NCI-H82 treated with DMSO at 0.1 percent for 48 hours (cell line): ENCODE results near the gene YPEL1.

ENCODE experiments used
- DNase-seq: peaks from one replicate; lab custom pipeline; 2025; ENCODE audit not compliant: unreplicated experiment; lab: John Stamatoyannopoulos, UW

Gene YPEL1

DNA sequence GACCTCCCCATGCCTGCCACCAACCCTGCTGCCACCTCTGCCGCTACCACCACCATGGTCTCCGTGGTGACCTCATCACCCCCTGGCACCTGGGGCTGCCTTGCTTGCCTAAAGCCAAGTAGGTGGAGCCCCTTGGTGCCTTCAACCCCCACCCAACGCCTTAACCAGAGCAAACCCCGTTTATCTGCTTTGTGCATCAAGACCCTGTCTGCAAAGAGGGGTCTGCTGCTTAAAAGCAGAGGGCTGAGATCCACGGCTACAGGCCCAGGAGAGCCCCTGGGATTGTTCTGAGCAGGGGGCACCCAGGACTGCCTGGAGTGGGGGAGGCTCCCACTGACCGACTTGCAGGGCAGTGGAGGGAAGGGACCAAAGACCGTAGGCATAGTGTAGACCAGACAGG, 74.7 kb downstream of the YPEL1 start:
- no peak for DNase-seq

DNA sequence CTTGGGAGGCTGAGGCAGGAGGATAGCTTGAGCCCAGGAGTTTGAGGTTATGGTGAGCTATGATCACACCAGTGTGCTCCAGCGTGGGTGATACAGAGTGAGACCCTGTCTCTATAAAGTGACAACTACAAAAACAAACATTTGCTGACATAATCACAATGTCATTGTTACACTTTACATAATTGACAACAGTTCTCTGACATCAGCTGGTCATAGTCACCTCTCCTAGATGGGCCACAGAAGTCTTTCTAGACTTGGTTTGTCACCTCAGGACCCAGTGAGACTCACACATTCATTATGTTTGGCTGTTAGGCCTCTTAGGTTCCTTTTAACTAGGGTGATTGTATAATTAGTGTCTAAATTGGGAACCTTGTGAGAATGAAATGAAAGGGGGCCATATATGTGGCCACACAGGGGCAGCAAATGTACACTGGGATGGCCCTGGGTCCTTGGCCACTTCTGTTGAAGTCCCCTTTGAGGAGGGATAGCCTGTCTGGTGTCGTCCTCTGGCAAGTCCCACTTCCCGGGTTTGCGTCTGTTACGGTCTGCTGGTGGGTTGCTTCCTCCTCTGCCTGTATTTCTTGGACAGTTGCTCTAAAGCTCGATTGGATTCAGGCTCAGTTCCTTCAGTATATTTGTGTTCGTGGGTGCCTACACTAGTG, 75.6 kb downstream of the YPEL1 start:
- DNase-seq, result no peak

DNA sequence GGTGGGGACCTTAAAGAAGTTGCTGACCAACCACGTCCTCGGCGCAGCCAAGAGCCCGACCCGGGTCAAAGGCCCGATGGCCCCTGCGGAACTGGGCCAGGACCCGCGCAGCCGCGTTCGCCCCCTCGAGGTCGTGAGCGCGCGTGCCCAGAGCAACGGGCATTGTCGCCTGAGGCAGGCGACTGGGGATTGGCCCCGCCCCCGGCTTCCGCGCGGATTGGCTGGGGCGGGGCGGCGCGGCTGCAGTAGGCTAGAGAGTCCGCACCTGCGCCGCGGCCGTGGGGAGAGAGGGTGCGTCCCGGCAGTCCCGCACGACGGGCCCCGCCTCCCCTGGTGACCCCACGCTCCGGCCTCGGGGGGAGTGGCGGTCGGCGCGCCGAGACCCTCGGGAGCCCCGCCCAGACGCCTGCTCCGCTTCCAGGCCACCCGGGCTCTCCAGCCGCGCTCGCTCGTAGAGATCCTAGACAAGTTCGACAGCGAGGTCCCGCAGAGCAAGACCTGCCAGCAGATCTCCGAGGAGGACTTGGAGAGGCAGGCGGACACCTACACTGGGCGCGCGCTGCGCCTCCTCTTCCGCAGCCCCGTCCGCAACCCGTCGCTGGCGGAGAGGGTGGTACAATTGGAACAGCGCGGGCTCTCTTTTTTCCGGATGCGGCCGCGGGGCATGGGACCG, 78.1 kb downstream of the YPEL1 start:
- peak; percentile 51 for DNase-seq

- no peak for DNase-seq
These were observed 78.6 kb downstream of the YPEL1 start for GRCh38 chr22:21657020-21657359.

DNA sequence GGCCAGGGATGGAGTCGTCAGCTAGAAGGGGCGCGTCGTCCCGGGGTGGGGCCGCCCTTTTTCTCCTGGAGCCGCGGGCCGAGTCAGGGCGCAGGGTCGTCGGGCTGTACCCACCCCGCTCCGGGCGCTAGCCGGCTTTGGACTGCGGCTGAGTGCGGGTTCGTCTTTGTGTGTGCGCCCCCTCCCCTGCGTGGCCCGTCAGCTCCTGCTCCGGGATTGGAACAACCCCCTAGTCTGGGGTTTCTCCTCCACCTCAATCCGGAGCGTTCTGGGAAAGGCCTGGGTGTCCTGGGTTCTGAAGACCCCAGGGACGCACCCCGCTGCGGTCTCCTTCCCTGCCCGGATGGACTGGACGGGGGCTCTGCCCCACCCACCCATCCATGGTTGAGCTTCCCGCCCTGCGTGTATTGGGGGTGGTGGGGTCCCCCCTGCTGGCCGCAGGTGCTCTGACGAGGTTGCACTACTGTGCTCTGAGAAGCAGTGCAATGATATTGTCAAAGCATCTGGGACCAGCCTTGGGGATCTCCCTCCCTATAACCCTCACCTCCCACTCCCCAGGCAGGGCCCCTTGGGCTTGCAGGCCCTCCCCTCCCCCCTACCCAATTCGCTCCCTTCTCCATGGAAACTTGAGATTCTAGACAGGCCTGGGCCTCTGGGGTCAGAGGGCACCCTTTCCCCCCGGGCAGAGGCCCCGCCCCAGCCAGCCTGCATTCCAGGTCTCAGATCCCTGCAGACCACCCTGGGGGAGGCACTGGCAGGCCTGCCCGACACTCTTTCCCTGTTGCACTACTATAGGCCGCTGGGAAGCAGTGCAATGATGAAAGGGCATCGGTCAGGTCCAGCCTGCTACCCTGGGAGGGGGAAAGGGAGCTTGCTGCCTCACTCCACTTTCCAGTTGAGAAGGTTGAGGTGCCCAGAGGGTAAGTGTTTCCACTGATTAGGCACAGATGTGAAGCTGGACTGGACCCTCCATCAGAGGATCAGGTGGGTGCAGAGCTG, 82.7 kb downstream of the YPEL1 start:
- no peak for DNase-seq

DNA sequence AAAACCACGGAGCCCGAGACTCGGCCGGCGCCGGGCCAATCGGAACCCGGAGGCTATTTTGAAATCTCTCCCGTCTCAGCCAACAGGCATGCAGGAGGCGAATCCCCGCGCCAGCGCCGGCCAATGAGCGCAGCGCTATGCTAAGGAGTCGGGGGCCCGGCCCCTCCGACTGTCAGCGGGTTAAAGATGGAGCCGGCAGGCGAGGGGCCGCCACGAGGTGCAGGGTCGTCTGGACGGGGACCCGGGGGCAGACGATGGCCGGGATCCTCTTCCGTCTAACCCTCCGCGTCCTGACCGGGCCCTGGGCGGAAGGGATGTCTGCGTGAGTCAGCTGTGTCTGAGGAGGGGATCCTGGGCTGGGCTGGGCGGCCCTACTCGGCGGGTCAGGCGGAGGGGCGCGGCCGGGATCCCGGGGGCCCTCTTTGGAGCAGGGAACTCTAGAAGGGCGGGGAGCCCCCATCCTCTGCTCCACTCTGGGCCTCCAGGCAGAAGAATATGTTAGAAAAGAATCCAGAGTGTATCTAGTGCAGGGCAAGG, 83.5 kb downstream of the YPEL1 start:
- DNase-seq, result peak; percentile 66

DNA sequence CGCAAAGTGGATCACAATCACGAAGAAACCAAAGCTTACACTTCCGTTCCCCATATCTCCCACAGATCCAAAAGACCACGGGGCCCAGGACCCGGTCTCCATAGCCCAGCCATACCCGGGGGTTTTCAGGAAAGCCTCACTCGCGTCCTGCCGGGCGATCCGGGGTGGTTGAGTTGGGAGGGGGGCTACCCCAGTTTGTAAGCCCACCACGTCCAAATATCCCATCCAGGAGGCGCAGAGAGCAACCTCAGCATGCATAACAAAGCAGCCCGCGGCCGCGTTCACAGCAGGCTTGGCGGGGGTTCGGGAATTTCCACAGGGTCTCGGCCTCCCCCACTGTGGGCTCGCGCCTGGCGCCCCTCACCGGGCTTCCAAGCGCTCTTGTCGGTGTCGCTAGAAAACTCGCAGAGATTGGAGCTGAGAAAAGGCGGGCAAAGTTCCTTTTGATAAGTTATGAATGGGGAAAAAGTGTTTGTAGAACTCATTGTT, 84.0 kb downstream of the YPEL1 start:
- DNase-seq, result no peak

- no peak for DNase-seq
These were observed 84.6 kb downstream of the YPEL1 start for GRCh38 chr22:21650823-21651520.

GRCh38 chr22:21650280-21650679, 85.3 kb downstream of the YPEL1 start:
- no peak for DNase-seq
